Right lobe of liver (tissue), 6 donors: Measurements from ENCODE around the gene TTLL6. TPM values are rescaled to one million over a fixed set of nuclear protein-coding genes. Genes with fewer than 3 reads are reported as not detected.

Source experiments
- ATAC-seq, 4 donors: fragments of 200-7000 bp; cut with Tn5 transposase; one replicate each; pipeline ENCODE4 v1.9.1; 2020; ENCODE audit warnings: mild to moderate bottlenecking in 4 of 4, moderate library complexity in 4 of 4
- DNase-seq, 3 donors: peaks; one replicate each; pipeline ENCODE4 v3.0.0-alpha.2; 2020
- H3K27ac ChIP-seq, 3 donors: fragments of 200-600 bp; one replicate each; pipeline ENCODE4 v1.8.0; 2022
- H3K27me3 ChIP-seq, 2 donors: fragments of 200-600 bp; one replicate each; pipeline ENCODE4 v1.8.0; 2022
- H3K36me3 ChIP-seq, 4 donors: fragments of 200-600 bp; sonication (generic) in 1 of 4; one replicate each; pipeline versions ENCODE4 v1.5.1 to v1.8.0; 2017 to 2022; ENCODE audit warnings: control low read depth in 1 of 4
- H3K4me1 ChIP-seq, 4 donors: fragments of 200-600 bp; sonication (generic) in 1 of 4; one replicate each; pipeline versions ENCODE4 v1.5.1 to v1.8.0; 2017 to 2022; ENCODE audit warnings: control low read depth in 1 of 4
- H3K4me3 ChIP-seq, 3 donors: fragments of 200-600 bp; one replicate each; pipeline ENCODE4 v1.8.0; 2022
- H3K9me3 ChIP-seq, 4 donors: fragments of 200-600 bp; sonication (generic) in 1 of 4; one replicate each; pipeline versions ENCODE4 v1.5.1 to v1.8.0; 2017 to 2022; ENCODE audit warnings: control low read depth in 1 of 4
- CTCF ChIP-seq, 4 donors: fragments of 200-600 bp in 3 of 4; fragments of 450-650 bp in 1 of 4; IDR thresholded peaks; one replicate each; pipeline versions ENCODE4 v1.5.1 to v1.8.0; 2016 to 2022; ENCODE audit warnings: antibody characterized with exemption in 4 of 4, mild to moderate bottlenecking in 2 of 4
- POLR2A ChIP-seq: fragments of 450-650 bp; IDR thresholded peaks from one replicate; pipeline ENCODE4 v1.6.1; 2017; ENCODE audit warnings: antibody characterized with exemption, mild to moderate bottlenecking
- WGBS: methylation state at CpG from one replicate; pipeline ENCODE4 v1.1.6; 2018; ENCODE audit warnings: low coverage, low lambda C conversion rate; ENCODE audit not compliant: insufficient coverage; ENCODE audit errors: missing lambda C conversion rate; 5-methylcytosine and 5-hydroxymethylcytosine counted together
- intact Hi-C, 2 donors: fragments of 100-400 bp; cut with DNase I; formaldehyde crosslinking; loops; one replicate each; pipeline versions ENCODE4 v1.11.2 to v1.14.1; 2022
- total RNA-seq, 6 experiments: library from RNA; depleted of rRNA in 2 of 6; stranded (reverse); fragments of >200 nt in 2 of 6; fragmentation: NEBNext Ultra II Directional in 3 of 6; extraction: Animal tissue kit (Norgen Biotek cat#: 25700) in 3 of 6; gene quantifications; one replicate each; pipeline versions ENCODE4 v1.1.0 to v1.2.4, GENCODE V29; 2016 to 2023
- donor health status: DM: no; HTN: yes; CAD: no.
- donor health status: DM: no; HTN: no; CAD: no.
- donor health status: DM: no; HTN: no; CAD: no.
- donor health status: DM: no; HTN: yes; CAD: no.
- donor health status: DM: no; HTN: yes; CAD: no.

The TTLL6 gene
- total RNA-seq, 6 experiments from 2014 or later: 0.12 TPM; not detected in 5

DNA sequence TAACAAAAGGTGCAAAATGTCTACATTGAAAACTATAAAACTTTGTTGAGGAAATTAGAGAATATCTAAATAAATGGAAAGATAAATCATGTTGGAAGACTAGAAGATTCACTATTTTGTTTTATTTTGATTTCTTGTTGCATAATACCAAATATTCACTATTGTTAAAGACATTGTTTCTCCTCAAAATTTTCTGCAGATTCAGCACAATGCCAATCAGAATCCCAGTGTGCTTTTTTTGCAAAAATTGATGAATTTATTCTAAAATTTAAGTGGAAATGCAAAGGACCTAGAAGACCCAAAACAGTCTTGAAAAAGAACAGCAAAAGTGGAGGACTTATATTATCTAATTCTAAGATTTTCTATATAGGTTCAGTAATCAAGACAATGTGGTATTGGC lies 40.4 kb downstream of the TTLL6 start:
- Histone ChIP-seq H3K4me1 (no peaks in the 10 kb centered on the region), H3K4me3 (no peak overlapping the region), H3K9me3 (no peaks in the 10 kb centered on the region), H3K27me3 (no peaks in the 10 kb centered on the region), H3K36me3 (no peaks in the 10 kb centered on the region), H3K27ac (no peak overlapping the region)
- intact Hi-C loops: no loop called here
- TF ChIP-seq CTCF (IDR thresholded peaks at IDR 0.05) (no peak), POLR2A (no peak)
- ATAC-seq (no peak), DNase-seq (no peak)

DNA sequence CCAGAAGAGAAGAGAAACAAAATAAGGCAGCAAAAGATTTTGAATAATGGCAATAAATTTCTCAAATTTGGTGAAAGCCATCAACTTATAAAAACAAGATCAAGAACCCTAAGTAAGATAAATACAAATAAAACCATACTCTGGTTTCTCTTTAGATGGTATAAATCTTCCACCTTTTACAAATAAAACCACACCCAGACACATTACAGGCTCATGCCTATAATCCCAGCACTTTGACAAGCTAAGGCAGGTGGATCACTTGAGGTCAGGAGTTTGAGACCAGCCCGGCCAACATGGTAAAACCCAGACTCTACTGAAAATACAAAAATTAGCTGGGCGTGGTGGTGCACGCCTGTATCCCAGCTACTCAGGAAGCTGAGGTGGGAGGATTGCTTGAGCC lies 43.8 kb downstream of the TTLL6 start:
- Histone ChIP-seq H3K36me3 (no peaks in the 10 kb centered on the region), H3K27ac (no peak overlapping the region), H3K9me3 (no peaks in the 10 kb centered on the region), H3K4me1 (no peaks in the 10 kb centered on the region), H3K27me3 (no peaks in the 10 kb centered on the region), H3K4me3 (no peak overlapping the region)
- ATAC-seq (no peak), DNase-seq (no peak)
- TF ChIP-seq CTCF (IDR thresholded peaks at IDR 0.05): no peak
- no peak for TF ChIP-seq POLR2A
- intact Hi-C loops: no loop called here
- WGBS: 84% methylated on average over 3 of the region's 3 CpGs

DNA sequence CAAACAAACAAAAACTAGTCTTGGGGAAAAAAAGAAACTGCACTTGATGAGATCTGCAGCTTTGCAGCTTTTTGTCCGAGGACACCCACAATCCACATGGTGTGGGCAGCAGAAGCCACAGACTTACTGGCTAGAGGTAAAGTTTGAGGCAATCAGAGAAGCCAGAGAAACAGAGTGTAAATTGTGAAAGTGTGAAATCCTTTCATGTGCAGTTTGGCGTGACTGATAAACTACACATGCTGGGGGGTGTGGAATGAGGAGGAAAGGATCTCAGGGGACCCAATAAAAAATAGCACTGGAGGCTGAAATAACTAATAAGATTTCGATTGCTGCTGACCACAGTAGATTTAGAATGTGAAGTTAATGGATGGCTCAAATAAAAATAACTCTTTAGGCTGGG lies 46.1 kb downstream of the TTLL6 start:
- no peak for DNase-seq
- no peaks in the 10 kb centered on the region for H3K4me1 ChIP-seq
- H3K27ac ChIP-seq: no peak overlapping the region
- no peak overlapping the region for H3K4me3 ChIP-seq
- no peak for ATAC-seq
- H3K36me3 ChIP-seq: no peaks in the 10 kb centered on the region
- TF ChIP-seq CTCF (IDR thresholded peaks at IDR 0.05) (no peak), POLR2A (no peak)
- H3K9me3 ChIP-seq: no peaks in the 10 kb centered on the region
- WGBS: 43% methylated on average over 3 of the region's 3 CpGs
- intact Hi-C loops: no loop called here
- no peaks in the 10 kb centered on the region for H3K27me3 ChIP-seq

- Histone ChIP-seq H3K27ac (no peak overlapping the region), H3K4me1 (no peaks in the 10 kb centered on the region), H3K36me3 (no peaks in the 10 kb centered on the region), H3K9me3 (no peaks in the 10 kb centered on the region), H3K27me3 (no peaks in the 10 kb centered on the region), H3K4me3 (no peak overlapping the region)
- intact Hi-C loops: no loop called here
- TF ChIP-seq POLR2A (no peak), CTCF (IDR thresholded peaks at IDR 0.05) (no peak)
- 72% methylated on average over 2 of the region's 5 CpGs for WGBS
- DNase-seq: no peak
- ATAC-seq: peak in 1 of 4 donors; percentile 11
Measured at GRCh38 chr17:48769009-48769675, 47.9 kb downstream of the TTLL6 start.

DNA sequence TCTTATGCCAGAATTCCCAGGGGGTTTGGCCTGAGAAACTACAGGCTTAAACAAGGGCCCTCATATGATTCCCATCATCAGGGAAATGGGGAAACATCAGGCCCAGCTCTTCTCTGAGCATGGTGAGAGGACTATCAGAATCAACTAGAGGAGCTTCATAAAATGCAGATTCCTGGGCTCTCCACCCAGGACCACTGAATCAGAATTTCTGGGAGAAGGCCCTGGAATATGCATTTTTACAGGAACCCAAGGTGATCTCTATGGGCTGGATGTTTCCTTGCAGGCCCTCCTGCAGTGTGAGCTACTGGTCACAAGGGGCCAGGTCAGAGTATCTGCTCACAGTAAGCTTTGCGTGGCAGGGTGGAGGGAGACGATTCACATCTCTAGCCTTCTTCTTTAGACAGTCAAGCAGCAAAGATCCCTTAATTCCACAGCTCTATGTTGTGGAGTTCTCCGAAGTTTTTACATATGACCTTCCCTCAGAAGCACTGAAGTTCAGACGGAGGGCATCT lies 49.7 kb downstream of the TTLL6 start:
- no peak overlapping the region for H3K27ac ChIP-seq
- no peak for TF ChIP-seq CTCF (IDR thresholded peaks at IDR 0.05)
- no peak for TF ChIP-seq POLR2A
- no peak overlapping the region for H3K4me3 ChIP-seq
- no peaks in the 10 kb centered on the region for H3K27me3 ChIP-seq
- WGBS: 68% methylated on average over 4 of the region's 4 CpGs
- intact Hi-C loops: no loop called here
- no peaks in the 10 kb centered on the region for H3K36me3 ChIP-seq
- DNase-seq (no peak), ATAC-seq (no peak)
- H3K4me1 ChIP-seq: no peaks in the 10 kb centered on the region
- H3K9me3 ChIP-seq: no peaks in the 10 kb centered on the region
